ENCODE data around the gene XRCC1.

DNA sequence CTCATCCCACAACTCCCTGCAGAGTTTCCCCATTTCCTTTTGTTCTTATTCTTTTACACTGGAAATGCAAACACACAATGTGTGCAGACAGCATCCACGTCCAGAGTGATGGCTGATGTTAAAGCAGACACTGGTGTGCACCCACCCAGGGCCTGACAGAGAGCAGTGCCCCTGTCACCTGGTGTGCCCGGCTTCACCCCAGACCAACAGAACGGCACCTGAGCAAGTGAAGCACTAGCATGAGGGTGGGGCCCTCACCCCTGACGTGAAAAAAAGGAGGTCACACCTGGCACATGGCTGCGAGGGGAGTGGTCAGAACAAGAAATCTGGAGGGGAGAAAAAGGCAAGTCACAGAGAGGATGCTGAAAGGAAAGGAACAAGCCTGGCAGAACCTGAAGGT, 30.1 kb downstream of the XRCC1 start:
- TF ChIP-seq, protein P1, sequence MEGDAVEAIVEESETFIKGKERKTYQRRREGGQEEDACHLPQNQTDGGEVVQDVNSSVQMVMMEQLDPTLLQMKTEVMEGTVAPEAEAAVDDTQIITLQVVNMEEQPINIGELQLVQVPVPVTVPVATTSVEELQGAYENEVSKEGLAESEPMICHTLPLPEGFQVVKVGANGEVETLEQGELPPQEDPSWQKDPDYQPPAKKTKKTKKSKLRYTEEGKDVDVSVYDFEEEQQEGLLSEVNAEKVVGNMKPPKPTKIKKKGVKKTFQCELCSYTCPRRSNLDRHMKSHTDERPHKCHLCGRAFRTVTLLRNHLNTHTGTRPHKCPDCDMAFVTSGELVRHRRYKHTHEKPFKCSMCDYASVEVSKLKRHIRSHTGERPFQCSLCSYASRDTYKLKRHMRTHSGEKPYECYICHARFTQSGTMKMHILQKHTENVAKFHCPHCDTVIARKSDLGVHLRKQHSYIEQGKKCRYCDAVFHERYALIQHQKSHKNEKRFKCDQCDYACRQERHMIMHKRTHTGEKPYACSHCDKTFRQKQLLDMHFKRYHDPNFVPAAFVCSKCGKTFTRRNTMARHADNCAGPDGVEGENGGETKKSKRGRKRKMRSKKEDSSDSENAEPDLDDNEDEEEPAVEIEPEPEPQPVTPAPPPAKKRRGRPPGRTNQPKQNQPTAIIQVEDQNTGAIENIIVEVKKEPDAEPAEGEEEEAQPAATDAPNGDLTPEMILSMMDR (IDR thresholded peaks at IDR 0.05): no peak
- no peak for TF ChIP-seq POLR2A (IDR thresholded peaks at IDR 0.05)

All from thyroid gland (tissue), 4 donors.